ENCODE results near the gene CBY2. TPM values are rescaled to one million over a fixed set of nuclear protein-coding genes. Genes with fewer than 3 reads are reported as not detected.

Gene CBY2
- total and polyA plus RNA-seq, 10 of the 15 experiments (the other 5 are each of a cell fraction or from before 2014, with no cell fraction given): 0.08 to 0.64 (median 0.23) TPM; not detected in 6

DNA sequence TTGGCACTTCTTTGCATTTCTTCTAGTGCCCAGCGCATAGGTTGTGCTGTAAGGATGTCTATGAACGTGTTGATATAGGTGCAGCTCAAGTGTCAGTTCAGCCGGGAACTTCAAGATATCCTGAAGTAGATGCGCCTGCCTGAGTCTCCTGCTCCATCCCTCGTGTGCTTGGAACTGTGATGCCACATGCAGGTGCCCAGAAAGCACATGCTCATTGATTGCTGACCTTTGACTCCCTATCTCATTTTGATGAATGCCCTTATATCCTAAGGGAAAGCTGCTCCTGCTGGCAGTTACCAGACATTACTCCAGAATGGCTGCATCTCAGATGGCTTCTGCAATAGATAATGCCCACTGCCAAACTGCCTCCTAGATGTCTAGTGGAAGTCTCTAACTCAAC is 40.9 kb downstream of the CBY2 start:
- H2AFZ ChIP-seq (ENCODE audit: control insufficient read depth, low read depth, low read length): no peak overlapping the region
- H3K36me3 ChIP-seq (ENCODE audit: control insufficient read depth in 2 of 2, insufficient read depth in 2 of 2, low read length in 1 of 2): no peaks in the 10 kb centered on the region
- no peaks in the 10 kb centered on the region for H3K9me3 ChIP-seq (replicated peaks; ENCODE audit: control insufficient read depth, insufficient read depth, low read length)
- ChIA-PET SMC1A (ENCODE audit: uncharacterized antibody, unreplicated experiment) (no interaction called here), CTCF (no interaction called here), RAD21 (ENCODE audit: unreplicated experiment) (no interaction called here), POLR2A (no interaction called here)
- BruUV-seq (replicated peaks): no TSS peak
- DNase-seq (ENCODE audit: low read depth, low spot score): no peak
- H3K27ac ChIP-seq (ENCODE audit: control insufficient read depth, insufficient read depth): no peak overlapping the region
- intact Hi-C loops (cut with micrococcal nuclease; ENCODE audit: unreplicated experiment) (no loop called here), in situ Hi-C loops (cut with MboI) (no loop called here)
- FAIRE-seq: no peak
- no peaks in the 10 kb centered on the region for H3K79me2 ChIP-seq (ENCODE audit: control insufficient read depth, insufficient read depth, low read length)
- no peak for ATAC-seq
- H3K9ac ChIP-seq (ENCODE audit: control insufficient read depth, insufficient read depth, low read length): no peak overlapping the region
- no peak overlapping the region for H3K4me3 ChIP-seq
- no peaks in the 10 kb centered on the region for H4K20me1 ChIP-seq (ENCODE audit: control insufficient read depth, insufficient read depth)
- H3K4me2 ChIP-seq (ENCODE audit: control insufficient read depth, insufficient read depth): no peak overlapping the region
- 12% methylated on average over 5 of the region's 5 CpGs for WGBS (ENCODE audit: insufficient coverage, insufficient replicate concordance, low lambda C conversion rate, missing lambda C conversion rate)
- H3K27me3 ChIP-seq (replicated peaks in 1 of 2; ENCODE audit: control insufficient read depth in 2 of 2, insufficient read depth in 2 of 2, low read length in 1 of 2): peaks cover 0 to 1% of the 10 kb centered on the region in 2 experiments; a peak in 2 of 4 replicates
- no peaks in the 10 kb centered on the region for H3K4me1 ChIP-seq (ENCODE audit: control insufficient read depth, insufficient read depth, low read length)
- no peak for TF ChIP-seq NR2C1 (IDR thresholded peaks at IDR 0.05)
- no peak for TF ChIP-seq STAT1 (conservative IDR thresholded peaks at IDR 0.05)
- TF ChIP-seq, protein P1, sequence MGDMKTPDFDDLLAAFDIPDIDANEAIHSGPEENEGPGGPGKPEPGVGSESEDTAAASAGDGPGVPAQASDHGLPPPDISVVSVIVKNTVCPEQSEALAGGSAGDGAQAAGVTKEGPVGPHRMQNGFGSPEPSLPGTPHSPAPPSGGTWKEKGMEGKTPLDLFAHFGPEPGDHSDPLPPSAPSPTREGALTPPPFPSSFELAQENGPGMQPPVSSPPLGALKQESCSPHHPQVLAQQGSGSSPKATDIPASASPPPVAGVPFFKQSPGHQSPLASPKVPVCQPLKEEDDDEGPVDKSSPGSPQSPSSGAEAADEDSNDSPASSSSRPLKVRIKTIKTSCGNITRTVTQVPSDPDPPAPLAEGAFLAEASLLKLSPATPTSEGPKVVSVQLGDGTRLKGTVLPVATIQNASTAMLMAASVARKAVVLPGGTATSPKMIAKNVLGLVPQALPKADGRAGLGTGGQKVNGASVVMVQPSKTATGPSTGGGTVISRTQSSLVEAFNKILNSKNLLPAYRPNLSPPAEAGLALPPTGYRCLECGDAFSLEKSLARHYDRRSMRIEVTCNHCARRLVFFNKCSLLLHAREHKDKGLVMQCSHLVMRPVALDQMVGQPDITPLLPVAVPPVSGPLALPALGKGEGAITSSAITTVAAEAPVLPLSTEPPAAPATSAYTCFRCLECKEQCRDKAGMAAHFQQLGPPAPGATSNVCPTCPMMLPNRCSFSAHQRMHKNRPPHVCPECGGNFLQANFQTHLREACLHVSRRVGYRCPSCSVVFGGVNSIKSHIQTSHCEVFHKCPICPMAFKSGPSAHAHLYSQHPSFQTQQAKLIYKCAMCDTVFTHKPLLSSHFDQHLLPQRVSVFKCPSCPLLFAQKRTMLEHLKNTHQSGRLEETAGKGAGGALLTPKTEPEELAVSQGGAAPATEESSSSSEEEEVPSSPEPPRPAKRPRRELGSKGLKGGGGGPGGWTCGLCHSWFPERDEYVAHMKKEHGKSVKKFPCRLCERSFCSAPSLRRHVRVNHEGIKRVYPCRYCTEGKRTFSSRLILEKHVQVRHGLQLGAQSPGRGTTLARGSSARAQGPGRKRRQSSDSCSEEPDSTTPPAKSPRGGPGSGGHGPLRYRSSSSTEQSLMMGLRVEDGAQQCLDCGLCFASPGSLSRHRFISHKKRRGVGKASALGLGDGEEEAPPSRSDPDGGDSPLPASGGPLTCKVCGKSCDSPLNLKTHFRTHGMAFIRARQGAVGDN (IDR thresholded peaks at IDR 0.05): no peak
- no peak for TF ChIP-seq HDGF (IDR thresholded peaks at IDR 0.05)
- no peak for TF ChIP-seq LARP7 (IDR thresholded peaks at IDR 0.05)
- TF ChIP-seq, protein P2, sequence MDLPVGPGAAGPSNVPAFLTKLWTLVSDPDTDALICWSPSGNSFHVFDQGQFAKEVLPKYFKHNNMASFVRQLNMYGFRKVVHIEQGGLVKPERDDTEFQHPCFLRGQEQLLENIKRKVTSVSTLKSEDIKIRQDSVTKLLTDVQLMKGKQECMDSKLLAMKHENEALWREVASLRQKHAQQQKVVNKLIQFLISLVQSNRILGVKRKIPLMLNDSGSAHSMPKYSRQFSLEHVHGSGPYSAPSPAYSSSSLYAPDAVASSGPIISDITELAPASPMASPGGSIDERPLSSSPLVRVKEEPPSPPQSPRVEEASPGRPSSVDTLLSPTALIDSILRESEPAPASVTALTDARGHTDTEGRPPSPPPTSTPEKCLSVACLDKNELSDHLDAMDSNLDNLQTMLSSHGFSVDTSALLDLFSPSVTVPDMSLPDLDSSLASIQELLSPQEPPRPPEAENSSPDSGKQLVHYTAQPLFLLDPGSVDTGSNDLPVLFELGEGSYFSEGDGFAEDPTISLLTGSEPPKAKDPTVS (IDR thresholded peaks at IDR 0.05; ENCODE audit: low read depth, low read length): no peak
- TF ChIP-seq SREBF2 (IDR thresholded peaks at IDR 0.05; ENCODE audit: low read length): no peak
- TF ChIP-seq DPF2 (IDR thresholded peaks at IDR 0.05): no peak
- no peak for TF ChIP-seq NRF1 (conservative IDR thresholded peaks at IDR 0.05; ENCODE audit: low read depth, low read length)
- no peak for TF ChIP-seq NFIC (IDR thresholded peaks at IDR 0.05; ENCODE audit: low read depth, low read length)
- no peak for TF ChIP-seq ESRRA (IDR thresholded peaks at IDR 0.05; ENCODE audit: low read length)
- no peak for TF ChIP-seq SUPT20H (IDR thresholded peaks at IDR 0.05; ENCODE audit: borderline replicate concordance, control insufficient read depth, low read depth, low read length)
- TF ChIP-seq, protein P3, sequence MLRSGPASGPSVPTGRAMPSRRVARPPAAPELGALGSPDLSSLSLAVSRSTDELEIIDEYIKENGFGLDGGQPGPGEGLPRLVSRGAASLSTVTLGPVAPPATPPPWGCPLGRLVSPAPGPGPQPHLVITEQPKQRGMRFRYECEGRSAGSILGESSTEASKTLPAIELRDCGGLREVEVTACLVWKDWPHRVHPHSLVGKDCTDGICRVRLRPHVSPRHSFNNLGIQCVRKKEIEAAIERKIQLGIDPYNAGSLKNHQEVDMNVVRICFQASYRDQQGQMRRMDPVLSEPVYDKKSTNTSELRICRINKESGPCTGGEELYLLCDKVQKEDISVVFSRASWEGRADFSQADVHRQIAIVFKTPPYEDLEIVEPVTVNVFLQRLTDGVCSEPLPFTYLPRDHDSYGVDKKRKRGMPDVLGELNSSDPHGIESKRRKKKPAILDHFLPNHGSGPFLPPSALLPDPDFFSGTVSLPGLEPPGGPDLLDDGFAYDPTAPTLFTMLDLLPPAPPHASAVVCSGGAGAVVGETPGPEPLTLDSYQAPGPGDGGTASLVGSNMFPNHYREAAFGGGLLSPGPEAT (IDR thresholded peaks at IDR 0.05; ENCODE audit: low read depth): no peak
- TF ChIP-seq SREBF1 (IDR thresholded peaks at IDR 0.05; ENCODE audit: low read length): no peak
- no peak for TF ChIP-seq CBFB (IDR thresholded peaks at IDR 0.05; ENCODE audit: low read depth)
- TF ChIP-seq TCF12 (IDR thresholded peaks at IDR 0.05; ENCODE audit: low read depth, low read length): no peak
- no peak for TF ChIP-seq MEF2B (IDR thresholded peaks at IDR 0.05; ENCODE audit: partially characterized antibody, poor library complexity, severe bottlenecking)
- TF ChIP-seq SPI1 (IDR thresholded peaks at IDR 0.05; ENCODE audit: borderline replicate concordance, insufficient read depth, low read depth, low read length): no peak

All from GM12878 (cell line).